Measurements from ENCODE around the gene TRIP12.
"Not testable (repeated sequence)": the region's sequence is repeated elsewhere in the genome, so short reads cannot be mapped to it uniquely, and the experiment has no call there.

Gene TRIP12

GRCh38 chr2:229831805-229832509, 89.9 kb downstream of the TRIP12 start:
- no peak for DNase-seq (ENCODE audit: low spot score)

GRCh38 chr2:229825476-229825875, 96.3 kb downstream of the TRIP12 start:
- DNase-seq (ENCODE audit: low spot score), result no peak

DNA sequence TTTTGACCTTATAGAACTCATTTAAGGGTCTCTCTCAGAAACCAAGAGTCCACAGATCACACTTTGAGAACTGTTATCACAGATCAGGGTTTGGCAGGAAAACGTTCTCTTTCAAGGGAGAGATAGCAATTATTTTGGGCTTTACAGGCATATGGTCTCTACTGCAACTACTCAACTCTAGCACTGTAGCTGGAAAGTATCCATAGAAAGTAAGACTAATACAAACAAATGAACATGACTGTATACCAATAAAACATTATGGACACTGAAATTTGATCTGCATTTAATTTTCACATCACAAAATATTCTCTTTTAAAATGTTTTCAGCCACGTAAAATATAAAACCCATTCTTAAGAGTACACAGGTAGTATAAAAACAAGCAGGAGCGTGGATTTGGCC, 100.5 kb downstream of the TRIP12 start:
- DNase-seq (ENCODE audit: low spot score), result no peak

DNA sequence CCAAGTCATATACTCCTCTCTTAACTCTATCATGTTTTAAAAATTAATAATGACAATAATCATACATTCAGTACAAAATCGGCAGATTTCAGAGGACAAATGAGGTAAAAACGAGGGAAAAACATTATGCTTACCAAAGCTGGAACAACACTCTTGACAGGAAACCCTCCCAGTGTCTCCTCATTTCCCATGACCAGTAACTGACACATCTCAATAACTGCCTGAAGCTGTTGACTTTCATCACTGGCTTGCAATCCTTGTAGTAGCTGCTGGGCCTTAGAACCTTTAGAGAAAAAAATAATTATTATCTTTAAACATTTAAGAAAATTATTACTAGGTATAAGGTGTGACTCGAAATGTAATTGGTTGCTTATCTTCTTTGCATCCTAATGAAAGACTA, 103.6 kb downstream of the TRIP12 start:
- no peak for DNase-seq (ENCODE audit: low spot score)

DNA sequence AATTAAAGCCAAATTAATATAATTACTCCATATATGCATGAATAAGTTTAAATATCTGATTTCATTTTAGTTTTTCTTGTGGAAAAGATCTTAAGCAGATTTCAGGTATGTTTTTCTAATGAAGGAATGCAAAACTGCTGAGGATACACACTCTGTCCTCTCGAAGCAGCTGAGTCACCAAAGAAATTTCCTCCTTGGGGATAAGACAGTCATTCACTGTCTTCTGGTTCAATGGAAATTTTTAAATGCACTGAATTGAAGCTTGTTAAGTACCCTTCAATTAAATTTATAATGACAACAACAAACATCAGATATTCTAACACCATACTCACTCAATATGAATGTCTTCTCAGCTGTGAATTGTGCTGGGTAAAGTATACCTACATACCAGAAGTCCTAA, 106.0 kb downstream of the TRIP12 start:
- no peak for DNase-seq (ENCODE audit: low spot score)

- DNase-seq (ENCODE audit: low spot score), result no peak
Observed at GRCh38 chr2:229815342-229815741, 106.5 kb downstream of the TRIP12 start.

- no peak for DNase-seq (ENCODE audit: low spot score)
Observed at GRCh38 chr2:229810786-229811185, 111.0 kb downstream of the TRIP12 start.

DNA sequence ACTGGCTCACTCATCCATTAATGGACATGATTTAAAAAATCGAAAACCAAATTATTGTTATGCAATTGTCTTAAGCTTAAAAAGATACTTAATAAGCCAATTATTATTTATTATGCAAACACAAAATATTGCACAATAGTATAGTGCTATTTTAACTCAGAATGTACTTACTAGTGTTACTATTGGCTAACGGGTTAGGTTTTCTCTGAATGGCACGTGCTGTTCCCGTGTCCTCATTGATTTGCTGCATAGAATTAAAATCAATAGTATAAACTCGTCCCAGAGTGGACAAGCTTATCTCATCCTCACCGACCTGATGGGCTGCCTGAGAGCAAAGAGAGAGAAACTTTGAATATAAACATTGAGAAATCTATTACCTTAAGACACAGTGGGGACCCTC, 116.2 kb downstream of the TRIP12 start:
- DNase-seq (ENCODE audit: low spot score), result no peak

- DNase-seq (ENCODE audit: low spot score), result no peak
Observed at GRCh38 chr2:229802785-229803184, 119.0 kb downstream of the TRIP12 start.

GRCh38 chr2:229800997-229801754, 120.6 kb downstream of the TRIP12 start:
- peak; percentile 69 for DNase-seq (ENCODE audit: low spot score)

DNA sequence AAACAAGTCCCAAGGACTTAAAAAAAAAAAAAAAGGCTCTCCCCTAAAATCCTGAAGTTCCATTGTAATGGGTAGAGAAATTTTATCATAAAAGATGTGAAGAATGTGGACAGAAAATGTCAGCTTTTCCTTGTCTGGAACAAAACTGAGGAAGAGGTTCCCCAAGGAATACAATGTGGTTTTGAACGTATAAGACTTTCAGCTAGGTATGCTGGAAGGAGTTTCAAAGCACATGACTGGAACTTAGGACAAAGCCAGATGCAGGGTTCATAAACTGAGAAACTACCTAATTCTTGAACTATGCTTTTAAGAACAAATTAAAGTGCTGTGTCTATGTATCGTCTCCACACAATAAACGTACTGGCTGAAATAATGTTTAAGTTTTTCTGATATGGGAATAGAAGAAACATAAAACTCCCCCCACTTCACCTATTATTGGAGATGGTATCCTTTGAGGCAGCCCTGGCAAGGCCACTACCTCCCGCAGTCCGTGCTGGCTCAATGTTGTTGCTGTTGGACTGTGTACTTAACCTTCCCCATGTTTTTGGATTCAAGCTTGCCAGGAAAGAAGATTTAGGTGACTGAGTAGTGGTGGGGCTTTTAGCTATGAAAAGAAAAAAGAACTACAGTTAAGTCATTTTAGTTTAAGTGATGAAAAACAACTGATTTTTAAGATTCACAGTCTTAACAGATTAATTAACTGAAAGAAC, 123.2 kb downstream of the TRIP12 start:
- no peak for DNase-seq (ENCODE audit: low spot score)

GRCh38 chr2:229795058-229795457, 126.8 kb downstream of the TRIP12 start:
- DNase-seq (ENCODE audit: low spot score), result no peak

DNA sequence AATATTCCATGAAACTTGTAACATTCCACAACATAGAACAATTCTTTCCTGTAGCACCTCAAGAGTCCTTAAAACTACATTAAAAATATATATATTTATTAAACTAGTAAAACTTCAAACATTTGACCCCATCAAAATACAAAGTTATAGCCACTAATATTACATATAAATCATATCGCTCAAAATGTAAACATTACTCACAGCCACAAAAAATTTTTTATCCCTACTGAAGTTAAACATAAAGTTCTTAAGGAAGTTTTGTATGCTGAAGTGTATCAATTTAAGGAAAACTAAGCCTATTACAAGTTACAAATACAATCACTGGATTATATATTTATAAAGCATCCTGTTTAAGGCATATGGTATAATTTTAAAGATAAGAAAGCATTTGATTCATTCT, 127.2 kb downstream of the TRIP12 start:
- DNase-seq (ENCODE audit: low spot score), result no peak

DNA sequence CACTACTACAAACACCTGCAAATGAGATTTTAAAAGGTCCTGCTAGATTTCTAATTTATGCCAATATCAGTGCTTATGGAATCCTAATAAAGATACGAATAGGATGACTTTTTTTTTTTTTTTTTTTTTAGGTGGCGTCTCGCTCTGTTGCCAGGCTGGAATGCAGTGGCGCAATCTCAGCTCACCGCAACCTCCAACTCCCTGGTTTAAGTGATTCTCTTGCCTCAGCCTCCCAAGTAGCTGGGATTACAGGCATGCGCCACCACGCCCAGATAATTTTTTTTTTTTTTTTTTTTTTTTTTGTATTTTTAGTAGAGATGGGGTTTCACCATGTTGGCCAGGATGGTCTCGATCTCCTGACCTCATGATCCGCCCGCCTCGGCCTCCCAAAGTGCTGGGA, 135.5 kb downstream of the TRIP12 start:
- not testable (repeated sequence) for DNase-seq (ENCODE audit: low spot score)

DNA sequence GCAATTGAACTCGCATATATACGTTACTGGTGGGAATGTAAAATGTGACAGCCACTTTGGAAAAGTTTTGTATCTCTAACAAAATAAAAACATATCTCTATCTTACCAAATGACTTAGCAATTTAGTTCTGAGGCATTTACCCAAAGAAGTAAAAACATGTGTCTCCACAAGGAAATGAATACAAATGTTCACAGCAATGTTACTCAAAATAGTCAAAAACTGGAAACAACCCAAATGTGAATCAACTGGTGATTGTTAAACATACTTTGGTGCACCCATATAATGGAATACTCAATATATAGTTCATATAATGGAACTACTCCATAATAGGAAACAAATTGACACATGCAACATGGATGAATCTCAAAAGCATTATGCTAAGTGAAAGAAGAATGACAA, 137.0 kb downstream of the TRIP12 start:
- DNase-seq (ENCODE audit: low spot score), result no peak

GRCh38 chr2:229783108-229783721, 138.6 kb downstream of the TRIP12 start:
- DNase-seq (ENCODE audit: low spot score), result no peak

GRCh38 chr2:229780856-229781773, 140.7 kb downstream of the TRIP12 start:
- peak; percentile 53 for DNase-seq (ENCODE audit: low spot score)

GRCh38 chr2:229779650-229780049, 142.2 kb downstream of the TRIP12 start:
- no peak for DNase-seq (ENCODE audit: low spot score)

DNA sequence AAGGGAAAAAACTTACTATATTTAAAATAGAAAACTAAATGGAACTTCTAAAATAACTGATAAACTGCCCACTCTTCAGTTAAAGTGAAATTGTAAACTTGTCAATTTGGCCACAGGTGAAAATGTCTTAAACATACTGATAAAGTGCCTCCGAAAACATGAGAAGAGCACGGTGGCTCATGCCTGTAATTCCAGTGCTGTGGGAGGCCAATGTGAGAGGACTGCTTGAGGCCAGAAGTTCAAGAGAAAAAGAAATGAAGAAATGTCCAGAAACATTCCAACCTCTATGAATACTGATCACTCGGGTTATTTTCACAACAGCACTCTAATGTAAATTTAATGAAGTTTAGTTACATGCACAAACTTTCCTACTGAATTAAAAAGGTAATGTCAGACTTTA, 144.1 kb downstream of the TRIP12 start:
- DNase-seq (ENCODE audit: low spot score), result no peak

DNA sequence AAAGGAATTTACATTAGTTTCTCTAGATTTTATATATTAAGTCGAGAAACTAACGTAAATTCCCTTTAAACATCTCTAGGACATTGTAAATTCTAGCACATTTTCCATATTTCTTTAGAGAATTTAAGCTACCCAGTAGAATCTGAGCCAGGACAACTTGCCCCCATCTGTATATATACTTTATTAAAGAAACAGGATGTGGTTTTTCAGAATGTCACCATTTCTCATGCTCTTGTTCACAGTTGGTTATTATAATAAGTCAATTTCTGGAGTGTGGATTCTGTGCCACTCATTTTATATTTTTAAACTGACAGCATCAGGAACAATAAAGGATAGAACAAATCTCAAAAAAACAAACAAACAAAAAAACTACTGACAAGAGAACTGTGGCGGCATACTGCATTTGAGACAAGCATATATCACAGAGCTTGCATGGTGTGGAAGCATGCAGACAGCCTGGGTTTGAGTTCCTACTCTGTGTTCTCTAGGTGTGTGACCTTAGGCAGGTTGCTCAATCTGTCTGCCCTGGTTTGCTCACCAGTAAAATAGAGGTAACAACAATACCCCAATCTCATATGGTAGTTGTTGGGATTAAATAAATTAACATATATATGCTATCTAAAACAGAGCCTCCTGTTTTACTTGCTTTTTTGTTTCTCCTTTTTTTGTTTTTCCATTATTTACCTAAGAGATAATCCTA, 146.0 kb downstream of the TRIP12 start:
- DNase-seq (ENCODE audit: low spot score), result no peak

DNA sequence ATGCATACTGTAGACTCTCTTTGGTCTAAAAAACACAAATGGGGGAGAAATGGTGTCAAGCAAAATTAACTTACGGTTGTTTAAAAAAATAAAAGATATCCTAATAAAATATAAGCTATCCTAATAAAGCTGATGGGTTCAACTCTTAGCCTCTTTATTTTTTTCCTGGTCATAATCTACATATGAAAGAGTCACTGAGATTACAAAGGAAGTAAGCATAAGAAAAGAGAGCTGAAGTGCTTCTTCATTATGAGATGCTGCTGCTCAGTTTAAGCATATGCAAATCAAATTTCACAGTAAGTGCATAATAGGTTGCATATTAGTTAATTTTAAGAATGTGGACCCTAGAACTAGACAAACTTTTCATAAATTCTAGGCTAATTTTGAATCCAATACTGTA, 147.6 kb downstream of the TRIP12 start:
- DNase-seq (ENCODE audit: low spot score), result no peak
